ENCODE data around the gene PSTPIP1.

PSTPIP1 gene

GRCh38 chr15:77039848-77040247 lies 44.9 kb downstream of the PSTPIP1 start:
- Mint-ChIP-seq H3K4me1 (no peaks in the 10 kb centered on the region), H3K27ac (no peak overlapping the region), H3K27me3 (ENCODE audit: low read depth) (no peaks in the 10 kb centered on the region), H3K36me3 (ENCODE audit: low read depth) (peaks cover 55% of the 10 kb centered on the region), H3K9me3 (peaks cover 4% of the 10 kb centered on the region), H3K4me3 (no peak overlapping the region)
- no peak for TF ChIP-seq CTCF (IDR thresholded peaks at IDR 0.05; ENCODE audit: unreplicated experiment in 3 of 3)

GRCh38 chr15:77040673-77041072 lies 45.7 kb downstream of the PSTPIP1 start:
- H3K9me3 Mint-ChIP-seq, result peaks cover 4% of the 10 kb centered on the region
- no peaks in the 10 kb centered on the region for H3K27me3 Mint-ChIP-seq (ENCODE audit: low read depth)
- peak overlapping the region; percentile 23 to 50 (median 38) for H3K27ac Mint-ChIP-seq
- peaks cover 4% of the 10 kb centered on the region for H3K4me1 Mint-ChIP-seq
- H3K4me3 Mint-ChIP-seq, result no peak overlapping the region
- TF ChIP-seq CTCF (IDR thresholded peaks at IDR 0.05; ENCODE audit: unreplicated experiment in 3 of 3), result no peak
- peaks cover 64% of the 10 kb centered on the region for H3K36me3 Mint-ChIP-seq (ENCODE audit: low read depth)

GRCh38 chr15:77042245-77042919 lies 47.5 kb downstream of the PSTPIP1 start:
- no peak for TF ChIP-seq CTCF (IDR thresholded peaks at IDR 0.05; ENCODE audit: unreplicated experiment in 3 of 3)
- Mint-ChIP-seq H3K4me1 (peaks cover 18% of the 10 kb centered on the region), H3K27me3 (ENCODE audit: low read depth) (no peaks in the 10 kb centered on the region), H3K9me3 (peaks cover 4% of the 10 kb centered on the region), H3K36me3 (ENCODE audit: low read depth) (peaks cover 68% of the 10 kb centered on the region), H3K27ac (no peak overlapping the region), H3K4me3 (no peak overlapping the region)

- H3K36me3 Mint-ChIP-seq (ENCODE audit: low read depth), result peaks cover 72% of the 10 kb centered on the region
- peaks cover 4% of the 10 kb centered on the region for H3K9me3 Mint-ChIP-seq
- peaks cover 25% of the 10 kb centered on the region for H3K4me1 Mint-ChIP-seq
- H3K27me3 Mint-ChIP-seq (ENCODE audit: low read depth), result no peaks in the 10 kb centered on the region
- no peak overlapping the region for H3K27ac Mint-ChIP-seq
- no peak for TF ChIP-seq CTCF (IDR thresholded peaks at IDR 0.05; ENCODE audit: unreplicated experiment in 3 of 3)
- no peak overlapping the region for H3K4me3 Mint-ChIP-seq
Observed at GRCh38 chr15:77042955-77043920, 48.3 kb downstream of the PSTPIP1 start.

GRCh38 chr15:77044228-77045042 lies 49.5 kb downstream of the PSTPIP1 start:
- H3K9me3 Mint-ChIP-seq, result peaks cover 4% of the 10 kb centered on the region
- H3K4me3 Mint-ChIP-seq, result no peak overlapping the region
- peaks cover 30% of the 10 kb centered on the region for H3K4me1 Mint-ChIP-seq
- peaks cover 80% of the 10 kb centered on the region for H3K36me3 Mint-ChIP-seq (ENCODE audit: low read depth)
- H3K27ac Mint-ChIP-seq, result no peak overlapping the region
- H3K27me3 Mint-ChIP-seq (ENCODE audit: low read depth), result no peaks in the 10 kb centered on the region
- no peak for TF ChIP-seq CTCF (IDR thresholded peaks at IDR 0.05; ENCODE audit: unreplicated experiment in 3 of 3)
